ENCODE results near the gene TNN.
"Not testable (repeated sequence)": the region's sequence is repeated elsewhere in the genome, so short reads cannot be mapped to it uniquely, and the experiment has no call there.

The TNN gene

GRCh38 chr1:175108331-175108820, 40.7 kb downstream of the TNN start:
- in situ Hi-C loops (cut with HindIII; ENCODE audit: low sequenced_read_pairs), result not testable (repeated sequence)

DNA sequence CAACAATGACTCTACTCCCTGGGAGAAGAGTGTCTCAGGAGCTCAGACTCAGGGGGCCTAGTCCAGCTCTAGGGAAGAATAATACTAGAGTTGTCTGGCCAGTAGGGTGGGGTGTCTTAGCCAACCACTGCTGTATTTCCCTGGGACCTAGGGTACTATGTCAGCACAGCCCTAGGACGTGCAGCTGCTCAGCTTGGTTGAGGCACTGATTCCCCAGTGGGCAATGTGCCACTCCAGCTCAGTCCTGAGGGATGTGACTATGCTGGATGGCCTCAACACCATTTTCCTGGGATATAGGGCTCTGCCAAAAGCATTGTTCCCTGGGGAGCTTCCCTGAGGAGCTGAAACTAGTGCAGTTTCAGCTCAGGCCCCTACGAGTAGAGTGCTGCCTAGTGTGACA, 47.4 kb downstream of the TNN start:
- in situ Hi-C loops (cut with HindIII; ENCODE audit: low sequenced_read_pairs), result no loop called here

DNA sequence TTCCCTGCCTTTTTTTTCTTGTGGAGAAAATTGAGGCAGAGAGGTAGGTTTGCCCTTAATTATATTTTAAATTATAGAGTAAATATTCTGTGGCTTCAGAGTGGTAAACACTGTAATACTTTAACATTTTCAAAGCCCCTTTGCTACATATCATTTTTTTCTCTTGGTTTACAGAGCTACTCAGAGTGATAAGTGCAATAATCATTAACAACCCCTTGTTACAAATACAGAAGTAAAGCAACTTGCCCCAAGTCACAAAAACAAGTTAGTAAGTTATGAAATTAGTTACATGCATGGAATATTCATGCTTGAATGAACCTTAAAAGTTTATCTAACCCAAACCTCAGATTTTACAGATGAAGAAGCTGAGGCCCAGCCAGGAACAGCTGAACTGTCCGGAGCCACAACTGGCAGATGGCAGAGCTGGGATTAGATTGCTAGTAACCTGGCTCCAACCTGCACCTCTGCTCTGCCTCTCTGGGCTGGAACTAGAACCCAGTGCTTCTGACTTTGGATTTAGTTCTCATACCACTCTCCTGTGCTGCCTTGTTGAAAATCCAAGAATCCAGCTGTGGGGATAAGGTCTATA, 48.7 kb downstream of the TNN start:
- in situ Hi-C loops (cut with HindIII; ENCODE audit: low sequenced_read_pairs), result no loop called here

- in situ Hi-C loops (cut with HindIII; ENCODE audit: low sequenced_read_pairs), result no loop called here
Measured at GRCh38 chr1:175116903-175117302, 49.3 kb downstream of the TNN start.

GRCh38 chr1:175118375-175119367, 51.0 kb downstream of the TNN start:
- in situ Hi-C loops (cut with HindIII; ENCODE audit: low sequenced_read_pairs), result no loop called here

DNA sequence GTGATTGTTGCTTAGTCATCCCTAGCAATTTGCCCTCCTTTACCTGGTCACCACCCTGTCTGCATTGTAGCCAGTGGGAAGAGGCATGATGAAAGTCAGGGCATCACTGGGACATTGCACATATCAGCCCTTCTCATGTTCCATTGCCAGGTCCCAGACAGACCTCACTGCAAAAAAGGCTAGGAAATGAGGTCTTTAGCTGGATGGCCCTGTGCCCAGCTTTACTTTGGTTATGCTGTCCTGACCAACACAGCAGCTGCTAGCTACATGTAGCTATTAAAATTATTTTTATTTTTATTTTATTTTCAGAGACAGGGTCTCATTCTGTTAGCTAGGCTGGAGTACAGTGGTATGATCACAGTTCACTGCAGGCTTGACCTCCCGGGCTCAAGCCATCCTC, 52.9 kb downstream of the TNN start:
- in situ Hi-C loops (cut with HindIII; ENCODE audit: low sequenced_read_pairs), result no loop called here

- in situ Hi-C loops (cut with HindIII; ENCODE audit: low sequenced_read_pairs), result no loop called here
Measured at GRCh38 chr1:175124861-175125260, 57.2 kb downstream of the TNN start.

GRCh38 chr1:175126347-175126746, 58.7 kb downstream of the TNN start:
- in situ Hi-C loops (cut with HindIII; ENCODE audit: low sequenced_read_pairs), result no loop called here

- in situ Hi-C loops (cut with HindIII; ENCODE audit: low sequenced_read_pairs), result no loop called here
Measured at GRCh38 chr1:175127565-175127964, 59.9 kb downstream of the TNN start.

DNA sequence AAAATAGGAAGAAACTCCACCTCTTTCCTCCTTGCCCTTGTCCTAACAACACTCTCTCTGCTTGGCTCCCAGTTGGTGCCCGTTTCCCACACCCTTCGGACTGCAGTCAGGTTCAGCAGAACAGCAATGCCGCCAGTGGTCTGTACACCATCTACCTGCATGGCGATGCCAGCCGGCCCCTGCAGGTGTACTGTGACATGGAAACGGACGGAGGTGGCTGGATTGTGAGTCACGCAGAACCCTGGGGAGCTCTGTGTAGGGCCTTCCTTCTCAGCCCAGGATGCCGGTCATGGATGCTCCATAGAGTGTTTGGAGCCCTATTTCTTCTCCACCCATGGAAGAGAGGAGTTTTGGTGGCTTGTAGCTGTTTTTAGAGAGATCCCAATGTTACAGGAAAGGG, 60.9 kb downstream of the TNN start:
- in situ Hi-C loops (cut with HindIII; ENCODE audit: low sequenced_read_pairs), result no loop called here

- in situ Hi-C loops (cut with HindIII; ENCODE audit: low sequenced_read_pairs), result no loop called here
Measured at GRCh38 chr1:175129182-175129581, 61.5 kb downstream of the TNN start.

GRCh38 chr1:175129644-175129996, 62.0 kb downstream of the TNN start:
- in situ Hi-C loops (cut with HindIII; ENCODE audit: low sequenced_read_pairs), result no loop called here

GRCh38 chr1:175129997-175130648, 62.5 kb downstream of the TNN start:
- in situ Hi-C loops (cut with HindIII; ENCODE audit: low sequenced_read_pairs), result no loop called here

GRCh38 chr1:175130649-175131045, 63.0 kb downstream of the TNN start:
- in situ Hi-C loops (cut with HindIII; ENCODE audit: low sequenced_read_pairs), result no loop called here

- in situ Hi-C loops (cut with HindIII; ENCODE audit: low sequenced_read_pairs), result no loop called here
Measured at GRCh38 chr1:175131095-175131494, 63.5 kb downstream of the TNN start.

DNA sequence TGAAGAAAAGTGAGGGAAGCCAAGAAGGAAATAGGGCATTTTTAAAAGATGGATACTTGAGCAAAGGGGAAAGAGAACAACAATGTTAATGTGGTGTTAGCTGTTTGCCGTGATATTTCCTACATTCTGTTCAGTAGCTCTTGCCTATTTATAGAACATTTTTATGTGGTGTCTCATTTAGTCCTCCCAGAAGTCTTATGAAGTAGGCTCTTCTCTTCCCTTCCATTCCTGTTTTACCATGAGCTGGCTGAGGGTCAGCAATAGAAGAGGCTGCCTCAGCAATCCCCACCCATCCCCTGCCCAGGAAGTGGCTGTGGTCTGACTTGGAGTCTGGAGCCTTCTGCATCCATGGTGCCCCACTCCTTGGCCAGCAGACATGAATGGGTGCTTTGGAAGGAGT, 64.8 kb downstream of the TNN start:
- in situ Hi-C loops (cut with HindIII; ENCODE audit: low sequenced_read_pairs), result no loop called here

DNA sequence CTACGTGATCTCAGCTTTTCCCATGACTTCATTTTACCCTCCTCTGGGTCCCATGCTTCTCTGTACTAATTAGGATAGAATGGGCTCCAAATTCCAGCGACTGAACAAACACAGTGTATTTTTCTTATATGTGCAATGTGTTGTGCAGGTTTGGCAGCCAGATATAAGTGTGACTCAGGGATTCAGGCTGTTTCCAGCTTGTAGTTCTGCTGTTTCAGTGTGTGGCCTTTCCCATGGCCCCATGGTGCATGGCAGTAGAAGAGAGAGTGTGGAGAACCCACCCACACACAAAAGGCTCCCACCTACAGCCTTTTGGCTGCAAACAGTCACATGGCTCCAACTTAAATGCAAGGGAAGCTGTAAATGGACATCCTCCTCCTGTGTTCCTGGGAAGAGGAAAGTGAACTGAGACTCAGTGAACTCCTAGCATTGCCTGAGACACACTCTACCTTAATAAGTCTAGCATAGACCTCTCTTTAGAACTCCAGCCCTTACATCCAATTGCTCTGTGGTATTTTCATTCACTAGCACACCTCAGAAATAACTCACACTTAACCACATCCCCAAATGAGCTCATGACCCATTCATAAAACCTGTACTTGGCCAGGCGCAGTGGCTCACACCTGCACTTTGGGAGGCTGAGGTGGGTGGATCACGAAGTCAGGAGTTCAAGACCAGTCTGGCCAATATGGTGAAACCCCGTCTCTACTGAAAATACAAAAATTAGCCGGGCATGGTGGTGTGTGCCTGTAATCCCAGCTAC, 66.2 kb downstream of the TNN start:
- in situ Hi-C loops (cut with HindIII; ENCODE audit: low sequenced_read_pairs), result no loop called here

DNA sequence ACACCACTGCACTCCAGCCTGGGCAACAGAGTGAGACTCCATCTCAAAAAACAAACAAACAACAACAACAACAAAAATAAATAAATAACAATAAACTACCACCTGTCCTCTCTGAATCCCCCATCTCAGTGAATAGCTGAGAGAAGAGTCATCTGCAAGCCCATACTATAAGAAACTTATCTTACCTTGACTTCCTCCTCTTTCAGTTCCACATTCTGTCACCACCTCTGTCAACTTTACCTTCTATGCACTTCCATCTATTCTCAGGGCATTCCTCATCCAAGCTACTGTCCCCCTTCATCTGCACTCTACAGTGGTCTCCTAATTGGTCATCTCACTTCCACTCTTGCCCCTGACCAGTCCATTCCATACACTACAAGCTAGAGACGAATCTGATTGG, 66.9 kb downstream of the TNN start:
- in situ Hi-C loops (cut with HindIII; ENCODE audit: low sequenced_read_pairs), result no loop called here

GRCh38 chr1:175136246-175136645, 68.6 kb downstream of the TNN start:
- in situ Hi-C loops (cut with HindIII; ENCODE audit: low sequenced_read_pairs), result no loop called here

DNA sequence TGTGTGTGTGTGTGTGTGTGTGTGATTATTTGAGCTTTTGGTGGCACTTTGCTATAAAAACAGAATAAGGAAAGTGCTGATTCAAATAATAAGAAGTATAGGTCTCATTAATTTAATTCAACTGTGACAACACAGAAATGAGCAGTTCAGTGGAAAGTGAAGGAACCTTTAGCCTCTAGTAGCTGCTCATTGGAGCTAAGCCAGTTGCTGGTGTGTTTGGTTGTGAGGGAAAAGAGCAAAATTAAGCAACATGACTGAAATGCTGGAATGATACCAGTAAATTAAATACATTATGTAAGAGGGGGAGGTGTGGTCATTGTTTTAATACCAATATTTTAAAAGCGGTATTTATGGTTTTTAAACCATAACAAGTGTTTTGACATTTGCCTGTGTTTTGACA, 69.7 kb downstream of the TNN start:
- in situ Hi-C loops (cut with HindIII; ENCODE audit: low sequenced_read_pairs), result no loop called here

- in situ Hi-C loops (cut with HindIII; ENCODE audit: low sequenced_read_pairs), result no loop called here
Measured at GRCh38 chr1:175138579-175138978, 70.9 kb downstream of the TNN start.
